Kidney (tissue), 14 donors: ENCODE measurements around the gene CCNB1. TPM values are rescaled to one million over a fixed set of nuclear protein-coding genes. Genes with fewer than 3 reads are reported as not detected.

ENCODE experiments used
- DNase-seq, 5 donors: peaks; one replicate each; pipeline ENCODE4 v3.0.0-alpha.2; 2013 to 2020
- FAIRE-seq: peaks from 2 replicates; lab custom pipeline; 2012; peaks lifted over from hg19 to GRCh38; lab: Jason Lieb, UNC
- H3K27ac ChIP-seq, 2 donors: one replicate each; pipeline ENCODE4 v1.7.0; 2013; ENCODE audit warnings: low read depth in 2 of 2, low read length in 2 of 2, inconsistent platforms in 1 of 2
- H3K27me3 ChIP-seq: one replicate; pipeline ENCODE4 v1.7.1; 2013; ENCODE audit warnings: low read length, inconsistent platforms; ENCODE audit not compliant: control insufficient read depth, insufficient read depth
- H3K36me3 ChIP-seq, 3 donors: one replicate each; pipeline versions ENCODE4 v1.7.0 to v1.7.1; 2013; ENCODE audit warnings: low read length in 3 of 3, control low read depth in 1 of 3, inconsistent platforms in 1 of 3; ENCODE audit not compliant: insufficient read depth in 3 of 3, control insufficient read depth in 2 of 3
- H3K4me1 ChIP-seq, 3 donors: one replicate each; pipeline versions ENCODE4 v1.7.0 to v1.7.1; 2013; ENCODE audit warnings: low read length in 3 of 3, inconsistent platforms in 1 of 3, low read depth in 1 of 3; ENCODE audit not compliant: control insufficient read depth in 2 of 3, insufficient read depth in 2 of 3
- H3K4me3 ChIP-seq, 3 donors: one replicate each; pipeline versions ENCODE4 v1.7.0 to v1.8.1; 2013; ENCODE audit warnings: low read length in 3 of 3, control low read depth in 1 of 3, inconsistent platforms in 1 of 3
- H3K9ac ChIP-seq, 3 donors: one replicate each; pipeline versions ENCODE4 v1.7.0 to v1.7.1; 2013; ENCODE audit warnings: low read length in 3 of 3, control low read depth in 1 of 3, inconsistent platforms in 1 of 3
- H3K9me3 ChIP-seq, 3 donors: one replicate each; pipeline versions ENCODE4 v1.7.0 to v1.7.1; 2013; ENCODE audit warnings: low read length in 3 of 3, control low read depth in 1 of 3, inconsistent platforms in 1 of 3; ENCODE audit not compliant: control insufficient read depth in 2 of 3, insufficient read depth in 1 of 3
- intact Hi-C: fragments of 100-400 bp; cut with DNase I; formaldehyde crosslinking; loops from one replicate; pipeline ENCODE4 v1.11.1; 2022
- polyA plus RNA-seq: library from polyadenylated mRNA; stranded (reverse); fragments of 350-450 nt; fragmentation: Illumina TruSeq; extraction: RNeasy Lipid Tissue Mini Kit (QIAGEN cat#74804); gene quantifications from one replicate; pipeline ENCODE4 v1.2.3, GENCODE V29; 2014; ENCODE audit warnings: low read depth, low replicate concordance; ENCODE audit not compliant: insufficient read depth
- total RNA-seq: library from RNA; stranded (reverse); fragmentation: NEBNext Ultra II Directional; extraction: Animal tissue kit (Norgen Biotek cat#: 25700); gene quantifications from one replicate; pipeline ENCODE4 v1.2.1, GENCODE V29; 2021
- TF ChIP-seq, protein P1 (sequence below): IDR thresholded peaks from 3 replicates; pipeline ENCODE4 v1.5.1; 2012; ENCODE audit warnings: mild to moderate bottlenecking, moderate library complexity, borderline replicate concordance; ENCODE audit not compliant: insufficient read depth; ENCODE audit errors: extremely low read depth
- donor health status: control.
- donor health status: control.
- donor health status: control.
- donor health status: control.
- donor health status: control.
- donor health status: DM: yes; HTN: yes; CAD: no.
- donor health status: Normal renal cell carcinoma (clear cell type).

Gene CCNB1
- total and polyA plus RNA-seq, 2 donors from 2014 or later, result 5.1 to 5.9 TPM

DNA sequence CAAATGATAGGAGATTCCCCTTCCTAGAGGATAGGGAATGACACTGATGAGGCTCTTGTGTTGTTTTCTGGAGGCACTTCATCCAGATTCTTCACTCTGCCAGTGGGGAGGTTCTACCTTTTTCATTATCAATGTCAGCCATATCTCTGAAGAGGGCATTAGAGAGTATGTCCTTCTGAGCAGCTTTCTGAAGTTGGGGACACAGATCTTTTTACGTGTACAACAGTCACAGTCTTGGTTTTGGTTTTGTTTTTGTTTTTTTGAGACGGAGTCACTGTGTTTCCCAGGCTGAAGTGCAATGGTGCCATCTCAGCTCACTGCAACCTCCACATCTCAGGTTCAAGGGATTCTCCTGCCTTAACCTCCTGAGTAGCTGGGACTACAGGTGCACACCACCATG lies 45.1 kb downstream of the CCNB1 start:
- no peak overlapping the region for H3K4me3 ChIP-seq
- DNase-seq, result no peak
- TF ChIP-seq, protein P1, sequence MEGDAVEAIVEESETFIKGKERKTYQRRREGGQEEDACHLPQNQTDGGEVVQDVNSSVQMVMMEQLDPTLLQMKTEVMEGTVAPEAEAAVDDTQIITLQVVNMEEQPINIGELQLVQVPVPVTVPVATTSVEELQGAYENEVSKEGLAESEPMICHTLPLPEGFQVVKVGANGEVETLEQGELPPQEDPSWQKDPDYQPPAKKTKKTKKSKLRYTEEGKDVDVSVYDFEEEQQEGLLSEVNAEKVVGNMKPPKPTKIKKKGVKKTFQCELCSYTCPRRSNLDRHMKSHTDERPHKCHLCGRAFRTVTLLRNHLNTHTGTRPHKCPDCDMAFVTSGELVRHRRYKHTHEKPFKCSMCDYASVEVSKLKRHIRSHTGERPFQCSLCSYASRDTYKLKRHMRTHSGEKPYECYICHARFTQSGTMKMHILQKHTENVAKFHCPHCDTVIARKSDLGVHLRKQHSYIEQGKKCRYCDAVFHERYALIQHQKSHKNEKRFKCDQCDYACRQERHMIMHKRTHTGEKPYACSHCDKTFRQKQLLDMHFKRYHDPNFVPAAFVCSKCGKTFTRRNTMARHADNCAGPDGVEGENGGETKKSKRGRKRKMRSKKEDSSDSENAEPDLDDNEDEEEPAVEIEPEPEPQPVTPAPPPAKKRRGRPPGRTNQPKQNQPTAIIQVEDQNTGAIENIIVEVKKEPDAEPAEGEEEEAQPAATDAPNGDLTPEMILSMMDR, result no peak
- no peaks in the 10 kb centered on the region for H3K27me3 ChIP-seq
- intact Hi-C loops, result no loop called here
- no peaks in the 10 kb centered on the region for H3K36me3 ChIP-seq
- no peak overlapping the region for H3K9ac ChIP-seq
- no peaks in the 10 kb centered on the region for H3K9me3 ChIP-seq
- no peak for FAIRE-seq
- no peak overlapping the region for H3K27ac ChIP-seq
- H3K4me1 ChIP-seq, result no peaks in the 10 kb centered on the region

DNA sequence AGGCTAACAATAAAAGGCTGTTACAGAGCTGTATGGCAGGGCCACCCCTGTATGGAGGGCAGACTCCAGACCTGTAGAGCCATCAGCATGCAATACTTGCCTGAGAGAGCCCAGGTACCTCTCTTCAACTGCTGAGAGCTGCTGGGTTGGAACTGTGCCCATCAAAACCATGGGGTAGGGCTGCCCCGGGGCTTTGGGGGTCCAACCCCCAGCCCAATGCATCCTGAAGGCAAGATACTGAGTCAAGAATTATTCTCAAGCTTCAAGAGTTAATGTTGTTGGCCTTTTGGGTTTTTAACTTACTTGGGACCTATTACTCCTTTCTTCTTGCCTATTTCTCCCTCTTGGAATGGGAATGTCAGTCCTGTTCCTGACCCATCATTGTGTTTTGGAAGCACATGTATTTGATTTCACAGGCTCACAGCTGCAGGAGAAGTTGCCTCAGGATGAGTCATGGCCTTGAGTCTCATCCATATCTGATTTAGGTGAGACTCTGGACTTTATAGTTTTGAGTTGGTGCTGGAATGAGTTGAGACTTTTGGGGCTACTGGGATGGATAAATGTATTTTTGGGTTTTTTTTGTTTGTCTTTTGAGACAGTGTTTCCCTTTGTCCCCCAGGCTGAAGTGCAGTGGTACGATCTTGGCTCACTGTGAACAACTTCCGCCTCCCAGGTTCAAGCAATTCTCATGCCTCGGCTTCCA lies 46.7 kb downstream of the CCNB1 start:
- Histone ChIP-seq H3K27me3 (no peaks in the 10 kb centered on the region), H3K27ac (no peak overlapping the region), H3K9me3 (no peaks in the 10 kb centered on the region), H3K36me3 (no peaks in the 10 kb centered on the region), H3K4me3 (no peak overlapping the region), H3K4me1 (no peaks in the 10 kb centered on the region), H3K9ac (no peak overlapping the region)
- FAIRE-seq (no peak), DNase-seq (no peak)
- TF ChIP-seq, protein P1, result no peak
- intact Hi-C loops, result no loop called here

DNA sequence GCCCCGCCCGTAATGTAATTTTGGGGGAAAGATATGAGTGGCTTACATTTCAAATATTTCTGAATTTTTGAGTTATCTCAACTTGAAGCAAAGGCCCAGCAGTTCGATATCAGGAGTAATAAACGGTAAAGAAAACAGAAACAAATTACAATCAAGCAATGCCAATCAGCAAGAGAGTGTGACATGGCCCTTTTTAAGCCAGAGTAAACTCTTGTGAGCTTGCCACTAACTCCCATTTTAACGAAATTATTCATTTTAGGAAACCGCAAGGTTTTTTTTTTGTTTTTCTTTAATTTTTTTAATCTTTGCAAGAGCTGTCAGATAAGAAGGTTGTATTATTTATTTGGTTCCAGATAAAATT lies 50.2 kb downstream of the CCNB1 start:
- FAIRE-seq (no peak), DNase-seq (no peak)
- peaks cover 0 to 7% (median 0%) of the 10 kb centered on the region in 3 donors for H3K4me1 ChIP-seq
- intact Hi-C loops, result no loop called here
- no peak overlapping the region for H3K27ac ChIP-seq
- H3K27me3 ChIP-seq, result no peaks in the 10 kb centered on the region
- TF ChIP-seq, protein P1, result no peak
- H3K4me3 ChIP-seq, result peak overlapping the region; percentile 93 to 100 (median 95)
- no peaks in the 10 kb centered on the region for H3K36me3 ChIP-seq
- H3K9me3 ChIP-seq, result no peaks in the 10 kb centered on the region
- peak overlapping the region in 2 of 3 donors; percentile 26 to 48 for H3K9ac ChIP-seq
